ENCODE measurements around the gene E4F1. TPM values are rescaled to one million over a fixed set of nuclear protein-coding genes. Genes with fewer than 3 reads are reported as not detected.
"Not testable (repeated sequence)": the region's sequence is repeated elsewhere in the genome, so short reads cannot be mapped to it uniquely, and the experiment has no call there.

The E4F1 gene
- total RNA-seq, 1 donor from 2014 or later = 12.5 TPM

DNA sequence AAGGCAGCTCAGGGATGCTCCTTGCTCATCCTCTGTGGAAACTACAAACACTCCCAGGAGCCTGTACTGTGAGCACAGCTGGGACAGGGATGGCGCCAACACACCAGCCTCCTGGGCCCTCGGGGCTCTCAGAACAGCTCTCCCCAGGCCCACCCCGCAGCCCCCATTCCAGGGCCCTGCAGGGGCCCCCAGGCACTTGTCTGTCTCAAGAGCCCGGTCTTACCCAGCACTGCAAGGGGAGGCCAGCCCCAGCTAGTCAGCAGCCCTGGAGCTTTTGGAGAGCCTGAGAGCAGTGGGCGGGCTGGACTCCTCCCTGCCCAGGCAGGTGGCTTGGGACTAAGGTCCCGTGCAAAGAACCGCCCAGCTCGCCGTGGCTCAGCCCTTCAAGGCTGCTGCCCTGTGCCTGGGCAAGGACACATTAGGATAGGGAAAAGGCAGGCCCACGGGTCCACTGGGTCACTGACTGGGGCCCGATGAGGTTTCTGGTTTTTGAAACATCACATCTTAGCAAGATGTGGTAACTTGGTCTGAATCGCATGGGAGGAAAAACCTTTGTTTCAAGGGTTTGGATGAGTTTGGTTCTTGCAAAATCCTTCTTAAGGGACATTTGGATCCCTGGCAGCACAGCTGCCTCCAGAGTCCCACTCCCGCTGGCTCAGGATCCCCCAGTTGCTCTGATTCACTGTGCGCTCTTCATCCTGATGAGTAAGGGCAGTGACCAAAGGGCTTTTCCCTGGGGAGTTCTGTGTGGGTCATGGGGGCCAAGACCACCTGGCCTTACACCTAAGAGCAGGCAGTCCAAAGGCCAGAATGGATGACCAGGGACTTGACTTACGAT lies 15.7 kb downstream of the E4F1 start:
- H3K27me3 ChIP-seq (ENCODE audit: control insufficient read depth in 3 of 3, insufficient read depth in 3 of 3, low read length in 3 of 3) = peaks cover 12 to 26% (median 17%) of the 10 kb centered on the region in 3 donors
- H3K36me3 ChIP-seq (ENCODE audit: control insufficient read depth in 3 of 3, insufficient read depth in 3 of 3, low read length in 3 of 3) = peaks cover 39 to 45% (median 40%) of the 10 kb centered on the region in 3 donors
- H3K27ac ChIP-seq (ENCODE audit: low read depth, low read length) = no peak overlapping the region
- H3K9ac ChIP-seq (ENCODE audit: low read depth in 1 of 3, low read length in 3 of 3) = no peak overlapping the region
- H3K9me3 ChIP-seq (ENCODE audit: control insufficient read depth in 3 of 3, low read length in 3 of 3) = no peaks in the 10 kb centered on the region
- peaks cover 12 to 15% (median 12%) of the 10 kb centered on the region in 3 donors for H3K4me1 ChIP-seq (ENCODE audit: control insufficient read depth in 3 of 3, insufficient read depth in 3 of 3, low read length in 3 of 3)
- no peak overlapping the region for H3K4me3 ChIP-seq (ENCODE audit: low read length in 3 of 3)

DNA sequence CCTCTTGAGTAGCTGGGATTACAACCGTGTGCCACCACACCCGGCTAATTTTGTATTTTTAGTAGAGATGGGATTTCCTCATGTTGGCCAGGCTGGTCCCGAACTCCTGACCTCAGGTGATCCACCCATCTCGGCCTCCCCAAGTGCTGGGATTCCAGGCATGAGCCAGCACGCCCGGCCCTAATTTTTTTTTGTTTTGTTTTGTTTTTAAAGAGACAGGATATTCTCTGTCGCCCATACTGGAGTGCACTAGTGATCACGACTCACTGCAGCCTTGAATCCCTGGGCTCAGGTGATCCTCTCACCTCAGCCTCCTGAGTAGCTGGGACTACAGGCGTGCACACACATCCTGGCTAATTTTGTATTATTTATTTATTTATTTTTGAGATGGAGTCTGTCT lies 16.9 kb downstream of the E4F1 start:
- Histone ChIP-seq H3K27me3 (ENCODE audit: control insufficient read depth in 3 of 3, insufficient read depth in 3 of 3, low read length in 3 of 3) (peaks cover 12 to 23% (median 15%) of the 10 kb centered on the region in 3 donors), H3K4me1 (ENCODE audit: control insufficient read depth in 3 of 3, insufficient read depth in 3 of 3, low read length in 3 of 3) (peaks cover 12 to 15% (median 12%) of the 10 kb centered on the region in 3 donors), H3K36me3 (ENCODE audit: control insufficient read depth in 3 of 3, insufficient read depth in 3 of 3, low read length in 3 of 3) (peaks cover 40 to 46% (median 43%) of the 10 kb centered on the region in 3 donors)
- not testable (repeated sequence) for H3K27ac ChIP-seq (ENCODE audit: low read depth, low read length); H3K4me3 ChIP-seq (ENCODE audit: low read length in 3 of 3); H3K9ac ChIP-seq (ENCODE audit: low read depth in 1 of 3, low read length in 3 of 3); H3K9me3 ChIP-seq (ENCODE audit: control insufficient read depth in 3 of 3, low read length in 3 of 3)

DNA sequence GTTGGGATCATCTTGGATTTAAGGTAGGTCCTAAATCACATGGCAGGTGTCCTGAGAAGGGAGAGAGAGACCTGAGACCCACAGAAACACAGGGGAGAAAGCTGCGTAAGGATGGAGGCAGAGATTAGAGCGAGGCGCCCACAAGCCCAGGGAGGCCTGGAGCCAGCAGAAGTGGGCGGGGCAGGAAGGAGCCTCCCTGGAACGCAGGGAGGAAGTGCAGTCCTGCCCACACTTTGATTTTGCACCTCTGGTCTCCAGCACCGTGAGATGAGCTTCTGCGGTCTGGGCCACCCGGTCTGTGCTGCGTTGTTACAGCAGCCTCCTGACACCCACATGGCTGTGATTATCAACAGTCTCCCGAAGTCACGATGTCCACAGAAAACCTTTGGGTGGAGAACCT lies 19.2 kb downstream of the E4F1 start:
- Histone ChIP-seq H3K9me3 (ENCODE audit: control insufficient read depth in 3 of 3, low read length in 3 of 3) (no peaks in the 10 kb centered on the region), H3K4me1 (ENCODE audit: control insufficient read depth in 3 of 3, insufficient read depth in 3 of 3, low read length in 3 of 3) (no peaks in the 10 kb centered on the region), H3K27ac (ENCODE audit: low read depth, low read length) (no peak overlapping the region), H3K36me3 (ENCODE audit: control insufficient read depth in 3 of 3, insufficient read depth in 3 of 3, low read length in 3 of 3) (peaks cover 49 to 58% (median 55%) of the 10 kb centered on the region in 3 donors), H3K27me3 (ENCODE audit: control insufficient read depth in 3 of 3, insufficient read depth in 3 of 3, low read length in 3 of 3) (peaks cover 0 to 3% (median 2%) of the 10 kb centered on the region in 3 donors), H3K4me3 (ENCODE audit: low read length in 3 of 3) (no peak overlapping the region), H3K9ac (ENCODE audit: low read depth in 1 of 3, low read length in 3 of 3) (peak overlapping the region in 1 of 3 donors; percentile 8)

DNA sequence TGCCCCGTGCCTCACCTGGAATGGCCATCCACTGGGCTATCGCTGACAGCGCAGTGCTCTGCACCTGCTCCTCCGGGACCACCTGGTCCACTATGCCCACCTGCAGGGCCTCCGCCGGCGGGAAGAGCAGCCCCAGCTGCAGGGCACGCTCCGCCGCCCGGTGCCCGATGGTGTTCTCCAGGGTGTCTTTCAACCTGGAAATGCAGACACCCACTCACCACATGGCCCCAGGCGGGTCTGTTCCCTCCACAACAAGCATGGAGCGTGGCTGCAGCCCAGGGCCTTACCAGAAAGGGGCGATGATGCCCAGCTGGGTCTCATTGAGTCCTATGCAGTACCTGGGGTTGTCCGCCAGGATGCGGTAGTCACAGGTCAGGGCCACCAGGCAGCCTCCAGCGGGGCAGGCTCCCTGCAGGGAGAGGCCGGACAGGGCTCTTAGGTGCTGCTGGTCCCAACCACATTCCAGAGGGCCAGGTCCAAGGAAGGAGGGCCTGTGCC lies 19.7 kb downstream of the E4F1 start:
- no peak overlapping the region for H3K4me3 ChIP-seq (ENCODE audit: low read length in 3 of 3)
- no peaks in the 10 kb centered on the region for H3K27me3 ChIP-seq (ENCODE audit: control insufficient read depth in 3 of 3, insufficient read depth in 3 of 3, low read length in 3 of 3)
- H3K9me3 ChIP-seq (ENCODE audit: control insufficient read depth in 3 of 3, low read length in 3 of 3) = no peaks in the 10 kb centered on the region
- H3K4me1 ChIP-seq (ENCODE audit: control insufficient read depth in 3 of 3, insufficient read depth in 3 of 3, low read length in 3 of 3) = no peaks in the 10 kb centered on the region
- H3K9ac ChIP-seq (ENCODE audit: low read depth in 1 of 3, low read length in 3 of 3) = peak overlapping the region in 1 of 3 donors; percentile 8
- H3K36me3 ChIP-seq (ENCODE audit: control insufficient read depth in 3 of 3, insufficient read depth in 3 of 3, low read length in 3 of 3) = peaks cover 49 to 58% (median 55%) of the 10 kb centered on the region in 3 donors
- no peak overlapping the region for H3K27ac ChIP-seq (ENCODE audit: low read depth, low read length)

DNA sequence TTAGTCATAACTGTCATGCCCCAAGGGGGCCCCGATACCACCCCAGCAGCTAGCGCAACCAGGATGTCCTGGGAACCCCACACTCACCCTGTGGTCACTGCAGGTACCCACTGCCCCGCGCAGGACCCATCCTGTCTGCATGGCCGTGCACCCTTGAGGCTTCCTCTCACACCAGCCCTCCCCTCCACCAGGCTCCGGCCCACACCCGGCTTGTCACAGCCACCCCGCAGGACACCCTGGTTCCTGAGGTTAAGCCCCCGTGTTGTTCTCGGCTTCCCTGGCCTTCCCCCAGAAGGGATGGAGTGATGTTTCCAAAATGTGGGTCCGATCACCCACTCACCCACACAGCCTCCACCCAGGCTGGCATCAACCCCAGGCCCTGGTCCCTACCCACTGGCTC lies 20.4 kb downstream of the E4F1 start:
- no peak overlapping the region for H3K4me3 ChIP-seq (ENCODE audit: low read length in 3 of 3)
- H3K36me3 ChIP-seq (ENCODE audit: control insufficient read depth in 3 of 3, insufficient read depth in 3 of 3, low read length in 3 of 3) = peaks cover 51 to 58% (median 57%) of the 10 kb centered on the region in 3 donors
- H3K9me3 ChIP-seq (ENCODE audit: control insufficient read depth in 3 of 3, low read length in 3 of 3) = no peaks in the 10 kb centered on the region
- H3K27me3 ChIP-seq (ENCODE audit: control insufficient read depth in 3 of 3, insufficient read depth in 3 of 3, low read length in 3 of 3) = no peaks in the 10 kb centered on the region
- no peaks in the 10 kb centered on the region for H3K4me1 ChIP-seq (ENCODE audit: control insufficient read depth in 3 of 3, insufficient read depth in 3 of 3, low read length in 3 of 3)
- no peak overlapping the region for H3K9ac ChIP-seq (ENCODE audit: low read depth in 1 of 3, low read length in 3 of 3)
- no peak overlapping the region for H3K27ac ChIP-seq (ENCODE audit: low read depth, low read length)

DNA sequence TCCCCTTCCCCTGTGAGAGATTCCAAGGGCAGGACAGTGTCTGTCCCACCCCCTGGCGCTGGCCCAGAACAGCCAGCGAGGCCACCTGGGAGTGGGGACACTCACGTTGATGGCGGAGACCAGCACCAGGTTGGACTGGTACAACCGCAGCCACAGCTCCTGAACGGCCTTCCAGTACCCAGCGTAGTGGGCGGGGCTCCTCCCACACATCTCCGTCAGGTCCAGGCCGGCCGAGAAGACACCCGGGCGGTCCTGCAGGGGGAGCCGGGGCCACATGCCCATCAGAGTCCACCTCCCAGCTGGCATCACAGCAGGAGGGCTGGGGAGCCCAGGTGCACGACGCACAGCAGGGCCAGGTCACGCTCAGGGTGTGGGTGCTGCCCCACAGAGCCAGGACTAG lies 20.9 kb downstream of the E4F1 start:
- peaks cover 53 to 57% (median 55%) of the 10 kb centered on the region in 3 donors for H3K36me3 ChIP-seq (ENCODE audit: control insufficient read depth in 3 of 3, insufficient read depth in 3 of 3, low read length in 3 of 3)

DNA sequence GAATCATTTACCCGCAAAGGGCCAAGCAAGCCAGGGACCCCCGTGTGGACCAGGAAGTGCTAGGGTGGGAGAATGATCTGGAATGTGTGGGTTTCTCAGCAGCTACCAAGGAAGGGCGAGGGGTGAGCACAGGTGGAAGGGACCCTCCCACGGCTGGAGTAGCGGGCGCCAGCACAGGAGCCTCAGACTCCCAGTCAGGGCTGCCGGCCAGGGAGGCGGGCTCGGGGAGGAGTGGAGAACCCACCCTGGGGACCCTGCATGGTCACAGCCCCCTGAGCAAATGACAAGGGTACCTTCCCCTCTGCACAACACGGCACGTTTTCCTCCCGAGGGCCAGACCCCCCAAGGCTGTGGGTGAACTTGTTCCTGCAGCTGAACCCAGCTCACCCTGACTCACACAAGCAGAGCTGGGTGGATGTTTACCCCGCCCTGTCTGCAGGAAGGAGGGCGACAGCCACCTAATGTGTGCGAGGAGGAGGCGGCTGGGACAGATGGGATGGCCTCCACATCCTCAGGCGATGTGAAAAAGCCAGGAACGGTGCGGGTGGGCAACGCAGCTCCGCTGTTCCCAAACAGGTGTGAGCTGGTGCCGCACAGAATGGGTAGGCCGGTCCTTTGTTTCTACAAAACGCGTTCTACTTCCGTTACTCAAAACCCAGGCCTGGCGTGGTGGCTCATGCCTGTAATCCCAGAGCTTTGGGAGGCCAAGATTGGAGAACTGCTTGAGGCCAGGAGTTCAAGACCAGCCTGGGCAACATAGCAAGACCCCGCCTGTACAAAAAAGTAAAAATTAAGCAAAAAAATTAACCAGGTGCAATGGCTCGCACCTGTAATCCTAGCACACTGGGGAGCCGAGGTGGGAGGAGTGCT lies 21.8 kb downstream of the E4F1 start:
- Histone ChIP-seq H3K9ac (ENCODE audit: low read depth in 1 of 3, low read length in 3 of 3) (no peak overlapping the region), H3K4me3 (ENCODE audit: low read length in 3 of 3) (no peak overlapping the region), H3K27ac (ENCODE audit: low read depth, low read length) (no peak overlapping the region), H3K27me3 (ENCODE audit: control insufficient read depth in 3 of 3, insufficient read depth in 3 of 3, low read length in 3 of 3) (no peaks in the 10 kb centered on the region), H3K36me3 (ENCODE audit: control insufficient read depth in 3 of 3, insufficient read depth in 3 of 3, low read length in 3 of 3) (peaks cover 48 to 52% (median 48%) of the 10 kb centered on the region in 3 donors), H3K9me3 (ENCODE audit: control insufficient read depth in 3 of 3, low read length in 3 of 3) (no peaks in the 10 kb centered on the region), H3K4me1 (ENCODE audit: control insufficient read depth in 3 of 3, insufficient read depth in 3 of 3, low read length in 3 of 3) (peaks cover under 1 to 2% (median 1%) of the 10 kb centered on the region in 3 donors)

More for the DNA sequence above, 20.9 kb downstream of the E4F1 start:
- Histone ChIP-seq H3K9ac (ENCODE audit: low read depth in 1 of 3, low read length in 3 of 3) (no peak overlapping the region), H3K27me3 (ENCODE audit: control insufficient read depth in 3 of 3, insufficient read depth in 3 of 3, low read length in 3 of 3) (no peaks in the 10 kb centered on the region), H3K4me1 (ENCODE audit: control insufficient read depth in 3 of 3, insufficient read depth in 3 of 3, low read length in 3 of 3) (no peaks in the 10 kb centered on the region), H3K9me3 (ENCODE audit: control insufficient read depth in 3 of 3, low read length in 3 of 3) (no peaks in the 10 kb centered on the region), H3K4me3 (ENCODE audit: low read length in 3 of 3) (no peak overlapping the region), H3K27ac (ENCODE audit: low read depth, low read length) (no peak overlapping the region)

DNA sequence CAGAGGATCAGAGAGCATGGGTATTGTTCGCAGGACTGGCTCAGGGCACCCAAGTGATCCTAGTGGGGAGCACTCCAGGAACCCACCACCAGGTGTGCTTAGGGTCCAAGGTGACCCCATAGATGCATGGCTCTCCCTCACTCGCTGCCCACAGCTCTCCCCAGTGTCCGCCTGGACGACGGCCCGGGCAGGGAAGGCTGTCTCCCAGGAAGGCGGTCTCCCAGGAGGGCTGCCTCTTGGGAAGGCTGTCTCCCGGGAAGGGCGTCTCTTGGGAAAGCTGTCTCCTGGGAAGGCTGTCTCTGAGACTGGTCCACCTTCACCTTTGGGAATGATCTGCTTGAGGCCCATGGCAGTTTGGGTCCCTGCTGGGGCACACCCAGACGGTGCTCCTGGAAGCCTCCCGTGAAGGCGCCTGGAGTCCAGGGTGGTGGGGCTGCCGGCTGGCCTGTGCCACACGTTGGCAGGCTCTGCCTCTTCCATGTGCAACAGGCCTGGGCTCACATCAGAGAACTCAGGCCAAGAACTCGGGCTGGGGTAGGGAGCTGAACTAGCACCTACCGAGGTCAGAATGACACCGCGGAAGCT lies 23.0 kb downstream of the E4F1 start:
- Histone ChIP-seq H3K4me1 (ENCODE audit: control insufficient read depth in 3 of 3, insufficient read depth in 3 of 3, low read length in 3 of 3) (peaks cover 4 to 7% (median 7%) of the 10 kb centered on the region in 3 donors), H3K4me3 (ENCODE audit: low read length in 3 of 3) (no peak overlapping the region), H3K9me3 (ENCODE audit: control insufficient read depth in 3 of 3, low read length in 3 of 3) (no peaks in the 10 kb centered on the region), H3K27me3 (ENCODE audit: control insufficient read depth in 3 of 3, insufficient read depth in 3 of 3, low read length in 3 of 3) (no peaks in the 10 kb centered on the region), H3K36me3 (ENCODE audit: control insufficient read depth in 3 of 3, insufficient read depth in 3 of 3, low read length in 3 of 3) (peaks cover 48 to 49% (median 48%) of the 10 kb centered on the region in 3 donors), H3K27ac (ENCODE audit: low read depth, low read length) (no peak overlapping the region), H3K9ac (ENCODE audit: low read depth in 1 of 3, low read length in 3 of 3) (no peak overlapping the region)

DNA sequence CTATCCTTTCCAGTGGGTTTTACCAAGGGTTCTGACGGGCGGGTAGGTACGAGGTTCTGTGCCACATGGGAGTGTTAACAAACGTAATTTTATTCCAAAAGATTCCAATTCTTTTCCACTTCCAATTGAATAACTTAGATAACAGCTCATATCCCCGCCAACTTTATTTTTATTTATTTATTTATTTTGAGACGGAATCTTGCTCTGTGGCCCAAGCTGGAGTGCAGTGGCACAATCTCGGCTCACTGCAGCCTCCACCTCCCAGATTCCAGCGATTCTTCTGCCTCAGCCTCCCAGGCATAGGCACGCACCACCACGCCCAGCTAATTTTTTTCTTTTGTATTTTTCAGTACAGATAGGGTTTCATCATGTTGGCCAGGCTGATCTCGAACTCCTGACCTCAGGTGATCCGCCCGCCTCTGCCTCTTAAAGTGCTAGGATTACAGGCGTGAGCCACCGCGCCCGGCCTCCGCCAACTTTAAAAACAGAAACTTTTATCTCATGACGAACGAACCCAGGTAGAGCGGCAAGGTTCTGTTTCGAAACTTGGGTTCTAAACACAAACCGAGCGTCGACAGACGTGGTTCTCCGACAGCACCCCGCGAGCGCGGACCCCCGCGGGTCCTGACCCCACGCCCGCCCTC lies 27.4 kb downstream of the E4F1 start:
- Histone ChIP-seq H3K27me3 (ENCODE audit: control insufficient read depth in 3 of 3, insufficient read depth in 3 of 3, low read length in 3 of 3) (no peaks in the 10 kb centered on the region), H3K4me3 (ENCODE audit: low read length in 3 of 3) (peak overlapping the region; percentile 77 to 80 (median 79)), H3K9me3 (ENCODE audit: control insufficient read depth in 3 of 3, low read length in 3 of 3) (no peaks in the 10 kb centered on the region), H3K9ac (ENCODE audit: low read depth in 1 of 3, low read length in 3 of 3) (peak overlapping the region; percentile 80 to 92 (median 84)), H3K36me3 (ENCODE audit: control insufficient read depth in 3 of 3, insufficient read depth in 3 of 3, low read length in 3 of 3) (peaks cover 28 to 41% (median 34%) of the 10 kb centered on the region in 3 donors), H3K27ac (ENCODE audit: low read depth, low read length) (peak overlapping the region; percentile 78), H3K4me1 (ENCODE audit: control insufficient read depth in 3 of 3, insufficient read depth in 3 of 3, low read length in 3 of 3) (peaks cover 12 to 16% (median 14%) of the 10 kb centered on the region in 3 donors)
